ENCODE measurements around the gene FLNA. TPM values are rescaled to one million over a fixed set of nuclear protein-coding genes. Genes with fewer than 3 reads are reported as not detected.

The FLNA gene
- total and polyA plus RNA-seq, 9 of the 15 experiments (the other 6 are each of a cell fraction or from before 2014, with no cell fraction given): 6.2 to 735 (median 135) TPM

DNA sequence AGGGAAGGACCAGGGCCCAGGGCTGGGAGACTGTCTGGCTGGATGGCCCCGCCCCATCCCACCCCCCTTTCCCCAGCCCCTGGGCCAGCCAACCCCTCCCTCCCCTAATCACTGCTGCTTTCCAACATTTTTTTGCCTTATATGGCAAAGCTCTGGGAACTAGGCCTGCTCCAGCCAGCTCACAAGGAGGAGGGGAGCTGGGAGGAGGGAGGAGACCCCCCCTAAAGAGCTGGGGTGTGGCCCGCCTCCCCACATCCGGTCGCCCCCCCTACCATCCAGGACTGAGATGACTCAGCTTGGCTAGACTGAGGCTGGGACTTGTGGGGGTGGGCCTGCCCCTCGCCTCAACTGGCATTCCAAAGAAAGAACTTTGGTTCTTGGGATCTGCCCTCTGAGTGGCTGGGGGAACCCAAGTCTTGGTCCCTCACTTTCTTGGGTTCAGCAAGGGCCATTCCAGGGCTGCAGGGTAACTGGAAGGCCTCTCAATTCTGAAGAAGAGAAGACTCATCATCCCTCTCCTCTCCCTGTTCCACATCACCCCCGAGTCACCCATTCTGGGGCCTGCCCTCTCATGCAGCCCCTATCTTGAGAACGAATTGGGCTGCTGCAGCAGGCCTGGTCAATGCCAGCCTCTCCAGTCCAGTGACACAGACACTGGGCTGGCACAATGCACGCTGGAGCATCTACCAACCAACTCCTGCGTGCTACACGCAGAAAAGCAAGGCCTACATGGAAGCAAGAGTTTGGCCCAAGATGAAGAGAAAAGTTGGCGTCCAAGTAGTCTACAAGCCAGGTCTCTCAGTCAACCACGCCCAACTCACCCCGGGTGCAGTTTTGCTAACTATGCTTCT lies 4.8 kb downstream of the FLNA start (continued):
- no peak for TF ChIP-seq ZBTB11 (CRISPR knock-in tag; IDR thresholded peaks at IDR 0.05)
- TF ChIP-seq, protein P1, sequence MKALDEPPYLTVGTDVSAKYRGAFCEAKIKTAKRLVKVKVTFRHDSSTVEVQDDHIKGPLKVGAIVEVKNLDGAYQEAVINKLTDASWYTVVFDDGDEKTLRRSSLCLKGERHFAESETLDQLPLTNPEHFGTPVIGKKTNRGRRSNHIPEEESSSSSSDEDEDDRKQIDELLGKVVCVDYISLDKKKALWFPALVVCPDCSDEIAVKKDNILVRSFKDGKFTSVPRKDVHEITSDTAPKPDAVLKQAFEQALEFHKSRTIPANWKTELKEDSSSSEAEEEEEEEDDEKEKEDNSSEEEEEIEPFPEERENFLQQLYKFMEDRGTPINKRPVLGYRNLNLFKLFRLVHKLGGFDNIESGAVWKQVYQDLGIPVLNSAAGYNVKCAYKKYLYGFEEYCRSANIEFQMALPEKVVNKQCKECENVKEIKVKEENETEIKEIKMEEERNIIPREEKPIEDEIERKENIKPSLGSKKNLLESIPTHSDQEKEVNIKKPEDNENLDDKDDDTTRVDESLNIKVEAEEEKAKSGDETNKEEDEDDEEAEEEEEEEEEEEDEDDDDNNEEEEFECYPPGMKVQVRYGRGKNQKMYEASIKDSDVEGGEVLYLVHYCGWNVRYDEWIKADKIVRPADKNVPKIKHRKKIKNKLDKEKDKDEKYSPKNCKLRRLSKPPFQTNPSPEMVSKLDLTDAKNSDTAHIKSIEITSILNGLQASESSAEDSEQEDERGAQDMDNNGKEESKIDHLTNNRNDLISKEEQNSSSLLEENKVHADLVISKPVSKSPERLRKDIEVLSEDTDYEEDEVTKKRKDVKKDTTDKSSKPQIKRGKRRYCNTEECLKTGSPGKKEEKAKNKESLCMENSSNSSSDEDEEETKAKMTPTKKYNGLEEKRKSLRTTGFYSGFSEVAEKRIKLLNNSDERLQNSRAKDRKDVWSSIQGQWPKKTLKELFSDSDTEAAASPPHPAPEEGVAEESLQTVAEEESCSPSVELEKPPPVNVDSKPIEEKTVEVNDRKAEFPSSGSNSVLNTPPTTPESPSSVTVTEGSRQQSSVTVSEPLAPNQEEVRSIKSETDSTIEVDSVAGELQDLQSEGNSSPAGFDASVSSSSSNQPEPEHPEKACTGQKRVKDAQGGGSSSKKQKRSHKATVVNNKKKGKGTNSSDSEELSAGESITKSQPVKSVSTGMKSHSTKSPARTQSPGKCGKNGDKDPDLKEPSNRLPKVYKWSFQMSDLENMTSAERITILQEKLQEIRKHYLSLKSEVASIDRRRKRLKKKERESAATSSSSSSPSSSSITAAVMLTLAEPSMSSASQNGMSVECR (CRISPR knock-in tag; IDR thresholded peaks at IDR 0.05): no peak
- no peak for TF ChIP-seq ZBTB2 (IDR thresholded peaks at IDR 0.05)
- 0 out of 2 replicates have a peak, but pooled peaks have one; percentile 16 for TF ChIP-seq PHF8 (IDR thresholded peaks at IDR 0.05; ENCODE audit: borderline replicate concordance, low read length)
- no peak for TF ChIP-seq ZBTB8A (IDR thresholded peaks at IDR 0.05; ENCODE audit: partially characterized antibody)
- TF ChIP-seq, protein P2, sequence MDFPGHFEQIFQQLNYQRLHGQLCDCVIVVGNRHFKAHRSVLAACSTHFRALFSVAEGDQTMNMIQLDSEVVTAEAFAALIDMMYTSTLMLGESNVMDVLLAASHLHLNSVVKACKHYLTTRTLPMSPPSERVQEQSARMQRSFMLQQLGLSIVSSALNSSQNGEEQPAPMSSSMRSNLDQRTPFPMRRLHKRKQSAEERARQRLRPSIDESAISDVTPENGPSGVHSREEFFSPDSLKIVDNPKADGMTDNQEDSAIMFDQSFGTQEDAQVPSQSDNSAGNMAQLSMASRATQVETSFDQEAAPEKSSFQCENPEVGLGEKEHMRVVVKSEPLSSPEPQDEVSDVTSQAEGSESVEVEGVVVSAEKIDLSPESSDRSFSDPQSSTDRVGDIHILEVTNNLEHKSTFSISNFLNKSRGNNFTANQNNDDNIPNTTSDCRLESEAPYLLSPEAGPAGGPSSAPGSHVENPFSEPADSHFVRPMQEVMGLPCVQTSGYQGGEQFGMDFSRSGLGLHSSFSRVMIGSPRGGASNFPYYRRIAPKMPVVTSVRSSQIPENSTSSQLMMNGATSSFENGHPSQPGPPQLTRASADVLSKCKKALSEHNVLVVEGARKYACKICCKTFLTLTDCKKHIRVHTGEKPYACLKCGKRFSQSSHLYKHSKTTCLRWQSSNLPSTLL (IDR thresholded peaks at IDR 0.05): no peak
- peak; percentile 27 for TF ChIP-seq TAF9B (IDR thresholded peaks at IDR 0.05; ENCODE audit: partially characterized antibody)
- TF ChIP-seq NCOA4 (IDR thresholded peaks at IDR 0.05; ENCODE audit: partially characterized antibody): no peak
- no peak for TF ChIP-seq ZNF347 (CRISPR knock-in tag; IDR thresholded peaks at IDR 0.05; ENCODE audit: low read depth)
- TF ChIP-seq MBD1 (CRISPR knock-in tag; IDR thresholded peaks at IDR 0.05): no peak
- no peak for TF ChIP-seq PCBP1 (IDR thresholded peaks at IDR 0.05; ENCODE audit: low read depth, low read length, poor library complexity, severe bottlenecking)
